KBM-7 (cell line): ENCODE results near the gene LNX1.

Experiments used
- DNase-seq: peaks from one replicate; pipeline ENCODE4 v3.0.0-alpha.2; 2015
- in situ Hi-C: fragments of 300-500 bp; cut with MboI; formaldehyde crosslinking; loops from 2 replicates; pipeline ENCODE4 v1.14.3; 2020; ENCODE audit warnings: low sequenced_read_pairs, low pct_unique_long_range_greater_than_20kb, mixed read lengths

Gene LNX1

GRCh38 chr4:53576676-53577372 is 14.5 kb downstream of the LNX1 start:
- in situ Hi-C loops = no loop called here
- no peak for DNase-seq

DNA sequence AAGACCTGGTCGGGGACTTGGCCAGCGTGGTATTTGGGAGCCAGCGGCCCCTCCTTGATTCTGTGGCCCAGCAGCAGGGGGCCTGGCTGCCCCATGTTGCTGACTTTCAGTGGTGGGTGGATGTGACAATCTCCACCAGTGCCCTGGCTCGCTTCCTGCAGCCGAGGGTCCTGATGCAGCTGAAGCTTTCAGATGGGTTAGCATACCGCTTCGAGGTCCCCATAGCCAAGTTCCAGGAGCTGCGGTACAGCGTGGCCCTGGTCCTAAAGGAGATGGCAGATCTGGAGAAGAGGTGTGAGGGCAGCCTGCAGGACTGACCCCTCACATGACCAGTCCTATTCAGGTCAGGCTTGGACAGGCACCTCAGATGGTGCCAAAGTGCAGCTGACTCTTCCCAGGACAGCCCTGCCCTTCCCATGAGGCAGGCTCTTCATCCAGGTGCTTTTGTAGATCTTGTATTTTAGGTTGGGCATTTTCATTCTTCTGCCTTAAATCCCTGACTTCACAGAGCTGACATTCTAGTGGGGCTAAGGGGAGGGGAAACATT is 15.1 kb downstream of the LNX1 start:
- in situ Hi-C loops = no loop called here
- DNase-seq = no peak

- in situ Hi-C loops = no loop called here
- no peak for DNase-seq
Measured at GRCh38 chr4:53575552-53575951, 15.7 kb downstream of the LNX1 start.

- DNase-seq = no peak
- in situ Hi-C loops = no loop called here
Measured at GRCh38 chr4:53574528-53574927, 16.8 kb downstream of the LNX1 start.

GRCh38 chr4:53573696-53574095 is 17.6 kb downstream of the LNX1 start:
- in situ Hi-C loops = no loop called here
- no peak for DNase-seq

DNA sequence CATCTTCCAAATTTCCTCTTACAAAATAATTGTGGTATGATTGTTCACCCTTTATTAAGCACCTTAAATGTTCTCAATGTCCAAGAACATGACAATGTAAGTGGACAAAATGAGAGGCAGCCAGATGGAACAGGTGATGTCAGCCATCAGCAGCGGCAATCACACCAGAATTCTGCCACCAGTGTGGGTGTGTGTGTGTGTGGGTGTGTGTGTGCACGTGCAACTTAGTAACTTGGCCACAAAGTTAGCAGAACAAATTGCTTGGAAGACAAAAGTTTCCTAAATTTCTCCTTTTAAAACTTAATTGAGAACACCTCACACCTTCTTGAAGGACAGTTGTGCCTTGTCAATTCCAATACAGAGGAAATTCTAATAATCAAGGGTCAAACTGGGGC is 18.7 kb downstream of the LNX1 start:
- DNase-seq = no peak
- in situ Hi-C loops = no loop called here

- in situ Hi-C loops = no loop called here
- no peak for DNase-seq
Measured at GRCh38 chr4:53571936-53572599, 19.2 kb downstream of the LNX1 start.

GRCh38 chr4:53563824-53564223 is 27.5 kb downstream of the LNX1 start:
- in situ Hi-C loops = no loop called here
- no peak for DNase-seq

- DNase-seq = no peak
- in situ Hi-C loops = no loop called here
Measured at GRCh38 chr4:53562409-53562808, 28.9 kb downstream of the LNX1 start.

DNA sequence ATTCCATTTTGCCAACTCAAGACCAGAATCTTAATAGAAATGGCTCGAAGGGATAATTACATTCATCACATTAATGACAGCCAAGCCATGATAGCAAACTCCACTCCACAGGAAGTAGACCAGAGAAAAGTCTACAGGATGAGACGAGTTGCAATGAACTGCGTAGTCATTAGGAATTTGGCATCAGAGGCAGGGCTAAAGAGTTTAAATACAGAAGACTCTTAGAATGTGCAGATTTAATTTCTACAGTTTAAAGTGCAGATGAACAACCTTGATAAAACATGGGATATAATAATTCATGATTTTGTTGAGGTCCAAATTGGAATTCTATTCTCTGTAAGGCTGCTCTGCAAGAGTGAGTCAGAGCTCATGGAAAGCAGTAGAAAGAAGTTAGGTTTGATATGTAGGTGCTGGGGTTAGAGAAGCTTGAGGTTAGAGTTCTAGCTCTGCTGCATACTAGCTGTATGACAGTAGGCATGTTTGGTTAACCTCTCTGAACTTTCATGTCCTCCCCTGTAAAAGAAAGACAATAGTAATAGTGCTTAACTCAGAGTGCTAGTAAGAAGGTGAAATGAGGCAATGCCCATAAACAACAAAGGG is 32.2 kb downstream of the LNX1 start:
- in situ Hi-C loops = no loop called here
- DNase-seq = no peak

DNA sequence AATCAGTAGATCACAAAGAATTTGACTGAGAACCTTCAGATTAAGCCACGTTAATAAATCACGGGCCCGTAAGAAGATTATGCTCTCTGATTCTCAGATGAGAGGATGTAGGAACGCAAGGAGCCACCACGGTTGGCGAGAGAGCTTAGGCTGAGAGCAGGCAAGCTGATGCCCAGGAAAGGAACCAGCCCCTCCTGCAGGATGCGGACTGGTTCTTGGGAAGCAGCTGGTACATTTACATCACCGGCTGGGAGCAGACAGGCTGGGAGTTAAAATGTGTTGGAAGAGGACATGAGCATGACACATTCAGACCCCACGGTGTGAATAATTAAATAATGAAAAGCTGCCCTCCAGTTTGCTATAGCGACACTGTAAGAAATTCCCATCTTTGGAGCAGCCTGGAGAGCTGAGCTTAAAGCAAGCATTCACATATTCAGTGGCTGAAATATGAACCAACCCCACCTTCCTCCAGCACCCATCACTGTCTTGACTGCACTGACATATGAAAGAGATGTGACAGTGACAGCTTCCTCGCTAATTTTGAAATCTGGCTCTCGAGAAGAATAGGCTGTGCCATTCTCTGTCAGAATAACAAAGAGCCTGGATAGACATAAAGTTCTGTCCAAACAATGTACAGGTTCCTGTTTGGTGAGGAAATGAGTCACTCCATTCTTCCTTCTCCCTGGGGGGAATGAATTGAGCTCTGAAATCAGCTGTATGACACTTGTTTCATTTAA is 33.1 kb downstream of the LNX1 start:
- in situ Hi-C loops = no loop called here
- DNase-seq = peak; percentile 21

DNA sequence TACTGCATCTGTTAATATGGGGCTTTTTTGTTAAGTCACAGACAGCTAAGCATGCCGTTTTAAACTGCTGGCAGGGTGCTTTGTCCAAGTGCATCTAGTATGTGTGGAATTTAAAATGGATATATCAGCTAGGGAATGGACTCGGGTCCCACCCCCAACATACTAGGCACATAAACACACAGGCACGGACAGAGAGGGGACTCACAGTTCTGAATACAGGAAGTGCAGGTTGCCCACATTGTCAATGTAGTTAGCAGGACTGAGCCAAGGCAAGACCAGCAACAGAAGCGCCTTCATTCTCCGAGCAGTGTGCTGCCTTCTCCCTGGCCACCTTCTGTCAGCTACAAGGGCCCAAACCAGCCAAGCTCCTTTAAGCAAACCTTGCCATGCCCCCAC is 33.6 kb downstream of the LNX1 start:
- in situ Hi-C loops = no loop called here
- peak; percentile 12 for DNase-seq

GRCh38 chr4:53556651-53557050 is 34.6 kb downstream of the LNX1 start:
- in situ Hi-C loops = no loop called here
- no peak for DNase-seq

GRCh38 chr4:53553486-53554210 is 37.6 kb downstream of the LNX1 start:
- in situ Hi-C loops = no loop called here

DNA sequence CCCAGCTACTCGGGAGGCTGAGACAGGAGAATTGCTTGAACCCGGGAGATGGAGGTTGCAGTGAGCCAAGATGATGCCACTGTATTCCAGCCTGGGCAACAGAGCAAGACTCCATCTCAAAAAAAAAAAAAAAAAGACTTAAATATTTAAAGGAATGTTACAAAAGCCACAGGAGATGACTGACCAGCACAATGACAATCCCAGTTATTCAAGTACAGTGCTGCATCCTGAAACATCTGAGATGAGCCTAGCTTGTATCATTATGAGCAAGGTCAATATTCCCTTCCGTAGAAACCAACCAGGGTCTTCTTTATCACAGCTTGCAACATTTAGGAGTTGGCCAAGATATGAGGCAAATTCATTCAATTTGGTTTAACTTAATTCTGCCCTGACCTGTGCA is 38.6 kb downstream of the LNX1 start:
- in situ Hi-C loops = no loop called here
- no peak for DNase-seq

More at GRCh38 chr4:53553486-53554210, 37.6 kb downstream of the LNX1 start:
- DNase-seq = no peak

- in situ Hi-C loops = no loop called here
- no peak for DNase-seq
Measured at GRCh38 chr4:53551958-53552357, 39.3 kb downstream of the LNX1 start.

DNA sequence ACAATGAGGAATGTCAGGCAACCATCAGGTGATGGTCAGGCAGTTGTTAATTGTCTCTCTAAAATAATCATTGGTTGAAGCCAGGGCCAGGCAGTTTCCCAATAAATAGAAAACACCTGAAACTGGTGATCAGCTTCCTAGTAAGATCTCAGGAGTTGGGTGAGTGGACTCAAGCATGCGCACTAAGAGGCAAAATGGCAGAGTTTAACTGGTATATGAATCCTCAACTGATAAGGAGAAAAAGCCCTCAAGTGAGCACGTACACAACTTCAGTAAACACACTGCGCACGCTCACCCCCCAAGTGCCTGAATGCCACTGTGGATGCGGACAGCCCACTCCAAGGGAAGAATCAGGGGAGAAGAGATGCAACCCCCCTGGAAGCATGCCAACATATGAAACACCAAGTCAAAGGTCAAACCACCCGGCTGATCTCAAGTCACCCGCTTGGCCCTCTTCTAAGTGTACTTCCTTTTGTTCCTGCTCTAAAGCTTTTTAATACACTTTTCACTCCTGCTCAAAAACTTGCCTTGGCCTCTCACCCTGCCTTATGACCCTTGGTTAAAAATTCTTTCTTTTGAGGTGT is 39.9 kb downstream of the LNX1 start:
- in situ Hi-C loops = no loop called here

GRCh38 chr4:53548662-53549061 is 42.6 kb downstream of the LNX1 start:
- no peak for DNase-seq
- in situ Hi-C loops = no loop called here

More for the DNA sequence above, 39.9 kb downstream of the LNX1 start:
- DNase-seq = no peak

DNA sequence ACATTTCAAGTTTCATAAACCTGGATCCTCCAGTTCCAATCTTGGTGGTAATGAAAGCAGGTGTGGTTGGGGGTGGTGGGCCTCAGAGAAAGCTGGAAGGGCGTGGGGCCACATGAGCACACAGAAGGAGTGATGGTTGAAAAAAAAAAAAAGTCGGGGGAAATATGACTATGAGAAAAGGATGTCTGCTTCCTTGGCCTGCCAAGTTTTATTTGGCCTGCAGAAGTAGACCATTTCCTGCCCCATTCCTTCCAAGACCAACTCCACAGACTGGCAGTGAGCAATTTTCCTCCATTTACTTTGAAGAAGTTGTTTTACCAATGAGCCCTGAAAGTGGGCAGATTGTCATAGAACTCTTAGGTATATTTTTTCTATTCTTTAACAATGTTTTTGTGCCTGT is 43.3 kb downstream of the LNX1 start:
- in situ Hi-C loops = no loop called here
- no peak for DNase-seq
